HCEC 1CT (cell line): Measurements from ENCODE around the gene ARHGAP35.
"Not testable (repeated sequence)": the region's sequence is repeated elsewhere in the genome, so short reads cannot be mapped to it uniquely, and the experiment has no call there.

ENCODE experiments used
- DNase-seq: peaks from one replicate; pipeline ENCODE4 v3.0.0-alpha.2; 2017

The ARHGAP35 gene

GRCh38 chr19:46845959-46846459, 14.8 kb upstream of the ARHGAP35 start:
- DNase-seq: no peak

- DNase-seq: no peak
Measured at GRCh38 chr19:46847528-46847927, 13.3 kb upstream of the ARHGAP35 start.

GRCh38 chr19:46848389-46848788, 12.4 kb upstream of the ARHGAP35 start:
- DNase-seq: no peak

GRCh38 chr19:46849610-46850009, 11.2 kb upstream of the ARHGAP35 start:
- DNase-seq: no peak

- DNase-seq: peak; percentile 98
Measured at GRCh38 chr19:46850228-46851203, 10.3 kb upstream of the ARHGAP35 start, which contains the start of gene AP2S1. AP2S1 (minus strand) TSS chr19:46850846; CDS start chr19:46850766, 80 bp downstream.

- no peak for DNase-seq
Measured at GRCh38 chr19:46852830-46853229, 8.0 kb upstream of the ARHGAP35 start.

- not testable (repeated sequence) for DNase-seq
Measured at GRCh38 chr19:46854698-46855097, 6.1 kb upstream of the ARHGAP35 start.

GRCh38 chr19:46856062-46857022, 4.5 kb upstream of the ARHGAP35 start:
- peak; percentile 97 for DNase-seq

GRCh38 chr19:46859637-46860124, 1.1 kb upstream of the ARHGAP35 start:
- peak; percentile 74 for DNase-seq

GRCh38 chr19:46860125-46860845, 512 bp upstream of the ARHGAP35 start:
- DNase-seq: peak; percentile 99

- no peak for DNase-seq
Measured at GRCh38 chr19:46861691-46862502, 1.1 kb downstream of the ARHGAP35 start.

GRCh38 chr19:46862503-46862834, 1.7 kb downstream of the ARHGAP35 start:
- DNase-seq: no peak

- DNase-seq: no peak
Measured at GRCh38 chr19:46862974-46863632, 2.3 kb downstream of the ARHGAP35 start.

GRCh38 chr19:46863818-46864629, 3.2 kb downstream of the ARHGAP35 start:
- DNase-seq: peak; percentile 78

GRCh38 chr19:46866407-46867136, 5.8 kb downstream of the ARHGAP35 start:
- peak; percentile 37 for DNase-seq

- DNase-seq: no peak
Measured at GRCh38 chr19:46867170-46867569, 6.4 kb downstream of the ARHGAP35 start.

GRCh38 chr19:46868025-46868802, 7.4 kb downstream of the ARHGAP35 start:
- no peak for DNase-seq

- DNase-seq: not testable (repeated sequence)
Measured at GRCh38 chr19:46871173-46871572, 10.4 kb downstream of the ARHGAP35 start.
